ENCODE data around the gene DRD2. TPM values are rescaled to one million over a fixed set of nuclear protein-coding genes. Genes with fewer than 3 reads are reported as not detected.

The DRD2 gene
- 0.44 TPM for total RNA-seq

- DNase-seq (ENCODE audit: low spot score): no peak
These were observed at the start of gene DRD2 for GRCh38 chr11:113475160-113475761. Gene DRD2 (minus strand): TSS chr11:113475398. CDS start chr11:113424651, 50,747 bp downstream.

- peak; percentile 31 for DNase-seq (ENCODE audit: low spot score)
These were observed 48.7 kb upstream of the DRD2 start for GRCh38 chr11:113523906-113524305.

DNA sequence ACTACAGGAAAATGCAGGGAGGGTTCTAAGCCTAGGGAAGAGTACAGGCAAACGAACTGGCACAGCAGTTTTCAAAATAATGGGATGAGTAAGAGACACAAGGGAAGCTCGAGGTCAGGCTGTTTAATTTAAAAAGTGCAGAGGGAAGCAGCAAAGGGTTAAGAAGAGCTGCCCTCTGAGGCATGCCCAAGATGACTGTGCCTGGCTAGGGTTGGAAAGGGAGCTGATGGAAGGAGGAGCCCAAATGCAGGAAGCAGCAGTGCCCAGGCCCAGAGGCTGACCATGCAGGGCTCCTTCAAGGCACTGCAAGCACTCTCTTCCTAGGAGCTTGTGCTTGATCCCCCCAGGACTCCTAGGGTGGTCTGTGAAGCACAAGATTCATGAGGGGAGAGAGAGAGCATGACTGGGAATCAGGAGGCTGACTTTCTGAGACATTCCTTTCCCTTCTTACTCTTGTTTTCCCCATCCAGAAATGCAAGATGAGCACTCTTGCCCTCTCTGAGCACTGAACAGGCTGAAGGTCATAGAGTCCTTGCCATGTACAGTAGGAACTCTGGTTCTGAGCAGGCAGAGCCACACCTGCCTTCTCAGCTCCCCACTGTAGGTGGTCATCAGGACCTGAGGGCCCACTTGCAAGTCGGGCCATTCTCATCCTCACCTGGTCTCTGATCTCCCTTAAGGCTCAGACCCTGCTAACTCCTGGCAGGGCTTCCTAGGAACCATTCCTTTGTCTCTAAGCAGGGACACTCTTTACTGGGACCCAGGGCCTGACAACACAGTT, 46.7 kb upstream of the DRD2 start:
- DNase-seq (ENCODE audit: low spot score): peak; percentile 15

DNA sequence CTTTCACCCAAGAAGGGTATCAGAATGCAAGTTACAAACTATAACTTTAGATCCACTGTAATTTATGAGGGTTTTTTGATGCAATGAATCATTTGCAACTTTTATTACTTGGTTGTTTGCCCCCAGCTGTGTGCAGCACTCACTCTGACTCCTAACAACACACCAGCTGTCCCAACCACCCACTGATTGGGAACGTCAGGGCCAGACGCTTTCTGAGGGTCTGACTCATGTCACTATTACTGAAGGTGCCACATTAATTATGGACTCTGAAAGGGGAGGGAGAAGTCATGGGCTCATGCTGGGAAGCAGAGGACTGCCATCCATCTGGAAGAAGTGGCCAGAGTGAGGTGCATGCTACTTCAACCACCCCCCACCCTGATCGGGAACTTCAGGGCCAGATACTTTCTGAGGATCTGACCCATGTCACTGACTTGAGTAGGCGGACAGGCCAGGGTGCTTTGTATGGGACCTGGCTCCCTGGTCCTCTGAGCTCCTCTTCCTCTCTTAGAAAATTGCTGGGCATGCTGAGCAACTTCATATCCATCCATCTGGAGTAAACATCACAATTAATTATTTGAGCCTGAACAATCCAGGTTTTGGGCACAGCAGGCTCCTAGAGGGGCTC, 44.9 kb upstream of the DRD2 start:
- DNase-seq (ENCODE audit: low spot score): peak; percentile 32

- DNase-seq (ENCODE audit: low spot score): peak; percentile 0
These were observed 43.7 kb upstream of the DRD2 start for GRCh38 chr11:113518716-113519495.

GRCh38 chr11:113517361-113517760, 42.2 kb upstream of the DRD2 start:
- DNase-seq (ENCODE audit: low spot score): no peak

DNA sequence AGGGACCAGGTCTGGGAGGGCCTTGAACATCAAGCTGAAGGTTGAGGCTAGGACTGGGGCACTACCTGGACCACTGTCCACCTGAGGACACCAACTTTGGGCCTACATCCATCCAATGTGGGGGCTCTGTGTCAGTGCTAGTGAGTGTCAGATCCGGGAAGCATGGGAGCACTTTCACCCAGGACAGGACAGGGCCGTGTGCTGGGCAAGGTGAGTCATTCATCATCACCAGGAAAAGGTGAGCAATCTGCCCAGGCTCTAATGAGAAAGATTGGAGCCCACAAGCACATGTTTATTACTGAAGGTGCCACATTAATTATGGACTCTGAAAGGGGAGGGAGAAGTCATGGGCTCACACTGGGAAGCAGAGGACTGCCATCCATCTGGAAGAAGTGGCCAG, 39.7 kb upstream of the DRD2 start:
- peak; percentile 23 for DNase-seq (ENCODE audit: low spot score)

GRCh38 chr11:113507341-113507740, 32.1 kb upstream of the DRD2 start:
- peak; percentile 9 for DNase-seq (ENCODE audit: low spot score)

DNA sequence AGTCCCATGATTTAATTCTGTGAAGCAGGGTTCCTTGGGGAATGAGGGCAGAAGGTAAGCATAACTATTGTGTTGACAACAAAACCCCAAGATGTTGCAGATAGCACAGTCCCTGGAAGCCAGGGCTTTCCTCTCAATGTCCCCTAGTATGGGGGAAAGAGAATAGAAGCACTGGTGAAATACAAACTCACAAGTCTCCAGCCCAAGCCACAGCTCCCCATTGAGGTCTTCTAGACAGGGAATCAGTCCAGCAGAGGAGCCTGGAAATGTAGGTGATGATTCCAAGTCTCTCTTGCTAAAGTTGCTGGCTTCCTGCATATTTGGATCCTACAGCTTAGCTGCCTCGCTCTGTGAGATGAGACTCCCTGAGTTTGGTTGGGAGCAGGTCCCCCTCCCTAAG, 31.7 kb upstream of the DRD2 start:
- peak; percentile 14 for DNase-seq (ENCODE audit: low spot score)

- peak; percentile 19 for DNase-seq (ENCODE audit: low spot score)
These were observed 31.3 kb upstream of the DRD2 start for GRCh38 chr11:113506461-113506860.

DNA sequence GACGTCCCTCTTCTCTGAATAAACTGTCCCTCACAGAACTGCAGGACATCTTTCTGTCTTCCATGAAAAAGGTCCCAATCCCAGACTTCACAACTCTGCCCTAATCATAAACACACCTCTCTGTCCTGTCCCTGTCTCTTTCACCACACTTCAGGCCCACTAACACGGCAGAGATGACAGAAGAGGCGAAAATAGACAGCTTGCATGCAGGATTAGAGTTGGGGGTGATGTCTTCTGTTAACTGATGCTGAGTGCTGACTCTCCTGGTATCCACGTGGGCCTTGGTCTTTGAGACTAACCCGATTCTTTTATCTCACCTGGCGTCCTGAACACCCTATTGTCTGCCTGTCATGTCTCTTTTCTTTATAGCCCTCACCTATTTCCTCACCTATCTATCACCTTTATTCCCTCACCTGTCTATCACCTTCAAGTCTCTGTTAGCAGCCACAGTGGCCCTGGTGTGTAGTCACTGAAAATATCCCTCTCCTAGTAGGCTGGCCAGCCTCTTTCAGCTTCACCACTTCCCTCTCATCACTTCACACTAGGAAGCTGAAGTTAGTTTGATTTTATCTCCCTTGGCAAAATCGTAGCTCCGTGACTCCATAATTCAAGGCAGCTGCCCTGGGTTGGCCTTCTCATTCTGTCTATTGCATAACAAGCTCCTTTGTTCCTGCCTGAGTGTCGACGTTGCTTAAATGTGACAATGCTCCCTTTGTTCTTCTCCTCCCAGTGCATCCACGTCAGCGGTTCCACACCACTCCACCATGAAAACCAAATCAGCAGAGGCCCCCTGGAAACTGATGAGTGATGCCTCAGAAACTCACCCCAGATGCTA, 30.6 kb upstream of the DRD2 start:
- peak; percentile 31 for DNase-seq (ENCODE audit: low spot score)

DNA sequence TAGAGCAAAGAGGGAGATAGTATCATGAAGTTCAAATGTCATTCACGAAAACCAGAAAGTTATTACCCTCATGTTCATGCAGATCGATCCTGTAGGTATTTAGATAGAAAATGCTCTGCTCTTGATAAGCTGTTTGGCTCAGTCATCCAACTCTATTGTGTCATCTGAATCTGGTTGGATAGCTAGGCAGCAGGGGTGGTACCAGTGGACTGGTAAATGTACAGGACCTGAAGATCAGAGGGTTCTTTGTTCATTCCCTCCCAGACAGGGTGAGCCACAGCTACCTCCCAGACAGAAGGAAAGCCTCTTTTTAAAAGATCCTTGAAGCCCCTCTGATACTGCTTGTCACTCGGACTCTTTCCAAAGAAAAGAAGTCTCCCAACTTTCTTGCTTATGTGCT, 29.8 kb upstream of the DRD2 start:
- DNase-seq (ENCODE audit: low spot score): peak; percentile 22

GRCh38 chr11:113504586-113504985, 29.4 kb upstream of the DRD2 start:
- peak; percentile 18 for DNase-seq (ENCODE audit: low spot score)

GRCh38 chr11:113504071-113504470, 28.9 kb upstream of the DRD2 start:
- DNase-seq (ENCODE audit: low spot score): peak; percentile 12

GRCh38 chr11:113497066-113497910, 22.1 kb upstream of the DRD2 start:
- no peak for DNase-seq (ENCODE audit: low spot score)

DNA sequence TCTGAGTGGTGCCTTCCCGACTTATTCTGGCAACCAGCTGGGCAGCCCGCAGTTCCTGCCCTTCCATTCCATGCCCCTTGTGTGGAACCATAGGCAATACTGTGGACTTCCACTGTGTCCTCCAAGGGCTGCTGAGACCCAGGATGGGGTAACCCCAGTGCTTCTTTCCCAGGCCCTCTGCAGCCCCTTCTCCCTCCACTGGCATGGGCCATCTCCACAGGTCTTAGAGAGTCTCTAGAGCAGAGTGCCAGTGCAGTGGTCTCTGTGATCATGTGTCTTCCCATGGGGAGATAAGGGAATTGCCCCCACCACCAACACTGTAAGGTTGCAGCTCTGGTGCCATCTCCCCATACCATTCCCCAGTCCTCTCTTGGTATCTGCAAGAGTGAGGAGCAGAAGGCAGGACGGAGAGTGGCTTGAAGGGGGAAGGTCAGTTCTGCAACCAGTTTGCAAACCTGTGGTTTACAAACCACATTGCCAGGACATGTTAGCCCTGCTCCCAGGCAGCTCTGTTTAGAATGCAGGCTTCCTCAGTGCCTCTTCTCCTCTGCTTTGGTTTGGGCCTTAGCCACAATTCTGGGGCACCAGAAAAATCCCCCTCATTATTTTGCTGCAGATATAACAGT, 20.9 kb upstream of the DRD2 start:
- DNase-seq (ENCODE audit: low spot score): no peak

GRCh38 chr11:113494021-113494420, 18.8 kb upstream of the DRD2 start:
- DNase-seq (ENCODE audit: low spot score): no peak

DNA sequence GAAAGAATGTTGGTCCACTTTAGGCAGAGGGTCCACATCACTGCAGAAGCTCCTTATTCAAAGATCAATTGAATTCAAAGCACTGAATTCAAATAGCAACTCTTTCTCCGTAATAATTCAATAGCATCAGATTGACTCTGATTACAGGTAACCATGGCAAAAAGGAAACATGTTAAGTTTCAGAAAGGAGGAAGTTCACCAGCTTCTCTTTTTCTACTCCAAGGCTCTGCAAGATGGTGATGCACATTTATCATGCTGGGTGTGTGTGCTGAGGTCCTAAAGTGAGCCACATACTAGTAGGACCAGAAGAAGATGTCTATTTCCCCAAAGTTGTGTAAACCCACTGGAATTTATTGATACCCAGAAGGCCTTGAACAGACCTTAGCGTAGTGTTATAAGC, 18.0 kb upstream of the DRD2 start:
- no peak for DNase-seq (ENCODE audit: low spot score)

GRCh38 chr11:113488931-113489351, 13.7 kb upstream of the DRD2 start:
- no peak for DNase-seq (ENCODE audit: low spot score)

DNA sequence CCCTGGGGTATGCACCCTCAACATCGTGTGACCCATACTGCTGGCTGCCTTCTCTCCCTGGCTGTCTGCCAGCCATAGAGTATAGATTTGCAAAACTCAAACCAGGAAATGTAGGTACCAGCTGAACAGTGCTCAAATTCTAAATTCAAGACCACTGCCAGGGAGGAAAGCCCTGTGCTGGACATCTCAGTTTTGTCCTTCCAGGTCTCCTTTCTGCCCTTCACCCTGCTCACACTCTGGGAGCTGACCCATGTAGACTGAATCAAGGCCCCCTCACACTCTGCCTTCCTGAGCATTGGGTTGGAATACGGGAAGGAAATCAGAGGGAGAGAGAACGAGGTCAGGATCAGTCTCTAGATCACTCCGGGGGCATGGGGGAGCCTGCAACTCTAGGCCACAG, 12.4 kb upstream of the DRD2 start:
- no peak for DNase-seq (ENCODE audit: low spot score)
